ENCODE data around the gene URB1.

- TF ChIP-seq CTCF (conservative IDR thresholded peaks at IDR 0.05; ENCODE audit: low read length) (no peak), EZH2phosphoT487 (IDR thresholded peaks at IDR 0.05; ENCODE audit: borderline replicate concordance) (no peak)
Measured at GRCh38 chr21:32329776-32330175, 63.0 kb downstream of the URB1 start.

Measured in Loucy (cell line).